Measurements from ENCODE around the gene PLXNC1.

PLXNC1 gene

DNA sequence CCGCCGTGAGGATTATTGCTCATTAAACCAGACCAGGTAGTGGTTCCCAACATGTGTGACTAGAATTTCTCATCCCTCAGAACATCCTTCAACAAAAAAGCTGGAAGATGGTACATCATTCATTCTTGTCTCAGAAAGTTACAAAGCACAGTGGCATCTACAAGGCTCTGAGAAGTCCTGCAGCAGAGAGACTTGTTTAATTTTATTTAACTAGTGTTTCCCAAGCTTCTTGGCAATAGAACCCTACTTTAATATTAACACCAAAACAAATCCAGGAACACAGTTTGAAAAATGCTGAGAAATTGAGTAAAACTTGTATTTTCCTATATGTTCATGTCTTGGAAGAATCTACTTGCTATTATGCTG, 54.8 kb downstream of the PLXNC1 start:
- peaks cover 59 to 71% of the 10 kb centered on the region in 2 experiments for H3K4me1 ChIP-seq (ENCODE audit: control insufficient read depth in 1 of 2, insufficient read depth in 1 of 2, low read depth in 1 of 2, low read length in 1 of 2)
- no peak overlapping the region for H3K4me3 ChIP-seq (ENCODE audit: low read depth in 1 of 2, low read length in 1 of 2)
- no peaks in the 10 kb centered on the region for H3K27me3 ChIP-seq
- H3K9me3 ChIP-seq, result no peaks in the 10 kb centered on the region
- peaks cover 47% of the 10 kb centered on the region for H3K36me3 ChIP-seq
- TF ChIP-seq, protein P1, sequence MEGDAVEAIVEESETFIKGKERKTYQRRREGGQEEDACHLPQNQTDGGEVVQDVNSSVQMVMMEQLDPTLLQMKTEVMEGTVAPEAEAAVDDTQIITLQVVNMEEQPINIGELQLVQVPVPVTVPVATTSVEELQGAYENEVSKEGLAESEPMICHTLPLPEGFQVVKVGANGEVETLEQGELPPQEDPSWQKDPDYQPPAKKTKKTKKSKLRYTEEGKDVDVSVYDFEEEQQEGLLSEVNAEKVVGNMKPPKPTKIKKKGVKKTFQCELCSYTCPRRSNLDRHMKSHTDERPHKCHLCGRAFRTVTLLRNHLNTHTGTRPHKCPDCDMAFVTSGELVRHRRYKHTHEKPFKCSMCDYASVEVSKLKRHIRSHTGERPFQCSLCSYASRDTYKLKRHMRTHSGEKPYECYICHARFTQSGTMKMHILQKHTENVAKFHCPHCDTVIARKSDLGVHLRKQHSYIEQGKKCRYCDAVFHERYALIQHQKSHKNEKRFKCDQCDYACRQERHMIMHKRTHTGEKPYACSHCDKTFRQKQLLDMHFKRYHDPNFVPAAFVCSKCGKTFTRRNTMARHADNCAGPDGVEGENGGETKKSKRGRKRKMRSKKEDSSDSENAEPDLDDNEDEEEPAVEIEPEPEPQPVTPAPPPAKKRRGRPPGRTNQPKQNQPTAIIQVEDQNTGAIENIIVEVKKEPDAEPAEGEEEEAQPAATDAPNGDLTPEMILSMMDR (IDR thresholded peaks at IDR 0.05), result no peak
- peak overlapping the region; percentile 95 for H3K27ac ChIP-seq

DNA sequence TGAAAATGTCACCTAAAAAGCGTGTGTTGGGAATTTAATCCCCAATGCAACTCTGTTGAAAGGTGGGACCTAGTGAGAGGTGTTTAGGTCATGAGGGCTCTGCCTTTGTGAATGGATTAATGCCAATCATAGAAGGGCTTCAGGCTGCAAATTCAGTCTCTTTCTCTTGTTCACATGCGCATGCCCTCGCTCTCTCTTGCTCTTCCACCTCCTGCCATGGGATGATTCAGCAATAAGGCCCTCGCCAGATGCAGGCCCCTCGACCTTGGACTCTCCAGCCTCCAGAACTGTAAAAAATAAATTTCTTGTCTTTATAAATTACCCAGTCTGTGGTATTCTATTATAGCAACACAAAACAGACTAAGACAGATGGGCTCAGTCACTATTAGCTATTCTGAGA, 55.4 kb downstream of the PLXNC1 start:
- TF ChIP-seq, protein P1 (IDR thresholded peaks at IDR 0.05), result no peak
- no peaks in the 10 kb centered on the region for H3K9me3 ChIP-seq
- H3K4me1 ChIP-seq (ENCODE audit: control insufficient read depth in 1 of 2, insufficient read depth in 1 of 2, low read depth in 1 of 2, low read length in 1 of 2), result peaks cover 66 to 77% of the 10 kb centered on the region in 2 experiments
- H3K27ac ChIP-seq, result peak overlapping the region; percentile 95
- no peaks in the 10 kb centered on the region for H3K27me3 ChIP-seq
- H3K4me3 ChIP-seq (ENCODE audit: low read depth in 1 of 2, low read length in 1 of 2), result no peak overlapping the region
- H3K36me3 ChIP-seq, result peaks cover 41% of the 10 kb centered on the region

DNA sequence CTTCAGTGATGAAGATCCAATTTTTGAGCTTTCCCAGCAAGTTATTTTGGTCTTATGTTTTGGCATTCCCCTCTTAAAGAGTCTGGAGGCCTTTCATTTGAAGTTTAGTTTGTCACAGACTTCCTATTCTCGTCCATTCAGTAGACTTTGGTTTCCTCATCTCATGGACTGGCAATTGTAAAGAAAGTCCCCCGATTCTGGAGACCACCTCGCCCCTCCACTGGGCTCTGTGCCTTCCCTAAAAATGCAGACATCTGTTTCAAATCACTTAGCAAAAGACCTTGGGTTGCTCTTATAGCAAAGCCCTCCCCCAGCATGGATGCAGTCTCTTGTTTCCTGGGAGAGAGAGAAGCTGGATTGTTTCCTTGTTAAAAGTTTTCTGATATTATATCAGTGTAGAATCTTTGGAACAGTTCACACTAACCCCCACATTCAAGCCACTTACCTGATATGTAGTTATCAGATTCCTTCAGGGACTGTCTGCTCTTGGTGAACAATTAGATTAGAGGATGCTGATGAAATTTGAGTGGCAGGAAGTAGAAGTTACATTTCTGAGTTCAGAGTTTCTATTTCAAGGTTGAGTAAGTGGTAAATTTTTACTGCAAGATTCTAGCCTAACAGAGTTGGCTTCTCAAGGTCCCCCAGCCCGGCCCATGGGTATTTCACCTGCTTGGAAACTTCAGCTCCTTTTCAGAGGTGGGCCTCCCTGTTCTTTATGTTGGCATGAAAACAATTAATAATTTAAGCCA, 56.3 kb downstream of the PLXNC1 start:
- no peaks in the 10 kb centered on the region for H3K27me3 ChIP-seq
- peaks cover 74 to 86% of the 10 kb centered on the region in 2 experiments for H3K4me1 ChIP-seq (ENCODE audit: control insufficient read depth in 1 of 2, insufficient read depth in 1 of 2, low read depth in 1 of 2, low read length in 1 of 2)
- H3K36me3 ChIP-seq, result peaks cover 38% of the 10 kb centered on the region
- TF ChIP-seq, protein P1 (IDR thresholded peaks at IDR 0.05), result no peak
- H3K27ac ChIP-seq, result peak overlapping the region; percentile 95
- no peaks in the 10 kb centered on the region for H3K9me3 ChIP-seq
- H3K4me3 ChIP-seq (ENCODE audit: low read depth in 1 of 2, low read length in 1 of 2), result peak overlapping the region in 1 of 2 experiments; percentile 6

DNA sequence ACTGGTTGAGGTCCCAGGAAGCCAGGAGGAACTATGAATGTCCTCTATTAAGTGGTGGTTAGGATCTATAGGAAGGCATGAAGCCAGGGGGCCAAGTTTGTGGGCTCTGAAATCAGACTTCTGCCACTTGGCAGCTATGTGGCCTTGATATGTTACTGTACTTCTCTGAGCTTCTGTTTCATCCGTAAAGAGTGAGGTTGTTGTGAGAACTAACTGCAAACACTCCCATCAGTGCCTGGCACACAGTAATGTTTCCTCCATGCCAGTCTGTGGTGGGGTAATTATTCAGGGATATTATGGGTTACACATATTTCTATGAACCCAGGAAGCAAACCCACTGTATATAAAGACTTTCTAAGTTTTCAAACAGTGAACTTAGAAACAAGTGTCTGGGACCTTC, 57.4 kb downstream of the PLXNC1 start:
- Histone ChIP-seq H3K4me3 (ENCODE audit: low read depth in 1 of 2, low read length in 1 of 2) (peak overlapping the region; percentile 6 to 16), H3K27me3 (no peaks in the 10 kb centered on the region), H3K9me3 (no peaks in the 10 kb centered on the region), H3K27ac (peak overlapping the region; percentile 95), H3K4me1 (ENCODE audit: control insufficient read depth in 1 of 2, insufficient read depth in 1 of 2, low read depth in 1 of 2, low read length in 1 of 2) (peaks cover 80 to 89% of the 10 kb centered on the region in 2 experiments), H3K36me3 (peaks cover 40% of the 10 kb centered on the region)
- TF ChIP-seq, protein P1 (IDR thresholded peaks at IDR 0.05), result no peak

DNA sequence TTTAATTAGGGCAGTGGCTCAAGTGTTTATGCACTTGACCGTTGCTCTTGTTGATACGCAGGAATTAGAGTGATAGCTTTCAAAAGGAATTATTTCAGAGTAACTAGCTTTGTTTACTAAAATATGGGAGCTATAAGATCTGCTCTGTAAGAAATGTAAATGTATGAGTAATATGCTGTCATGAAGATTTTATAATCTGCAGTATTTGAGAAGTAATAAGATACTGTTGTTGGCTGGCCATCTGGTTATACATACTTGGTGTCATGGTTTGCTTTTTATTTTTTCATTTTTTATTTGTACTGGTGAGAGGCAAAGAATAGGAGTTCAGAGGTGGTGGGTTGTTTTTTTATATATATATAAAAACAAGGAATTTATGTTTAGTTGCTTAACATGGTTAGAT, 58.5 kb downstream of the PLXNC1 start:
- peaks cover 80 to 83% of the 10 kb centered on the region in 2 experiments for H3K4me1 ChIP-seq (ENCODE audit: control insufficient read depth in 1 of 2, insufficient read depth in 1 of 2, low read depth in 1 of 2, low read length in 1 of 2)

More for the DNA sequence above, 58.5 kb downstream of the PLXNC1 start:
- Histone ChIP-seq H3K27ac (peak overlapping the region; percentile 95), H3K36me3 (peaks cover 38% of the 10 kb centered on the region), H3K4me3 (ENCODE audit: low read depth in 1 of 2, low read length in 1 of 2) (peak overlapping the region in 1 of 2 experiments; percentile 12), H3K27me3 (no peaks in the 10 kb centered on the region), H3K9me3 (no peaks in the 10 kb centered on the region)
- TF ChIP-seq, protein P1 (IDR thresholded peaks at IDR 0.05), result no peak

Measured in neutrophil (primary cell).